Anterior cingulate cortex (tissue), 58 donors: ENCODE results near the gene BANK1.

Experiments used
- DNase-seq, 58 donors: peaks; one replicate each; lab custom pipeline; 2025; lab: John Stamatoyannopoulos, UW

The BANK1 gene

GRCh38 chr4:101954351-101954750, 163.8 kb downstream of the BANK1 start:
- no peak for DNase-seq

GRCh38 chr4:101954975-101955678, 164.6 kb downstream of the BANK1 start:
- no peak for DNase-seq

- no peak for DNase-seq
Measured at GRCh38 chr4:101956068-101956825, 165.7 kb downstream of the BANK1 start.

GRCh38 chr4:101958547-101958946, 168.0 kb downstream of the BANK1 start:
- peak in 4 of 58 donors; percentile 6 to 10 (median 8) for DNase-seq

GRCh38 chr4:101960431-101960830, 169.9 kb downstream of the BANK1 start:
- no peak for DNase-seq

- DNase-seq: no peak
Measured at GRCh38 chr4:101961144-101961543, 170.6 kb downstream of the BANK1 start.

- DNase-seq: no peak
Measured at GRCh38 chr4:101967697-101968346, 177.3 kb downstream of the BANK1 start.

GRCh38 chr4:101968364-101968763, 177.8 kb downstream of the BANK1 start:
- DNase-seq: no peak

- DNase-seq: no peak
Measured at GRCh38 chr4:101969965-101970364, 179.4 kb downstream of the BANK1 start.

GRCh38 chr4:101970547-101971155, 180.1 kb downstream of the BANK1 start:
- no peak for DNase-seq

- DNase-seq: no peak
Measured at GRCh38 chr4:101972791-101973190, 182.3 kb downstream of the BANK1 start.

- no peak for DNase-seq
Measured at GRCh38 chr4:101973361-101973760, 182.8 kb downstream of the BANK1 start.

GRCh38 chr4:101977076-101977475, 186.5 kb downstream of the BANK1 start:
- DNase-seq: peak in 19 of 58 donors; percentile 0 to 31 (median 7)

GRCh38 chr4:101981756-101982155, 191.2 kb downstream of the BANK1 start:
- no peak for DNase-seq

- DNase-seq: no peak
Measured at GRCh38 chr4:101983835-101984234, 193.3 kb downstream of the BANK1 start.

GRCh38 chr4:101987623-101988243, 197.2 kb downstream of the BANK1 start:
- DNase-seq: no peak

- DNase-seq: no peak
Measured at GRCh38 chr4:101989551-101989950, 199.0 kb downstream of the BANK1 start.

- DNase-seq: no peak
Measured at GRCh38 chr4:101992446-101992845, 201.9 kb downstream of the BANK1 start.

GRCh38 chr4:101993002-101993841, 202.7 kb downstream of the BANK1 start:
- DNase-seq: no peak
